H9 (cell line): ENCODE results near the gene CEP152. TPM values are rescaled to one million over a fixed set of nuclear protein-coding genes. Genes with fewer than 3 reads are reported as not detected.

Source experiments
- DNase-seq: peaks from one replicate; pipeline ENCODE4 v3.0.0-alpha.2; 2017
- H2AFZ ChIP-seq: one replicate; pipeline ENCODE4 v1.6.1; 2013; ENCODE audit warnings: mild to moderate bottlenecking, low read length, control low read depth, moderate library complexity
- H2AK5ac ChIP-seq: 2 replicates; pipeline ENCODE4 v1.6.1; 2013; ENCODE audit warnings: low read length, control low read depth, mixed read lengths; ENCODE audit not compliant: insufficient read length
- H2BK120ac ChIP-seq: one replicate; pipeline ENCODE4 v1.6.1; 2013; ENCODE audit warnings: low read depth, mild to moderate bottlenecking, low read length, control low read depth, inconsistent platforms; ENCODE audit not compliant: poor library complexity, severe bottlenecking
- H2BK12ac ChIP-seq: 2 replicates; pipeline ENCODE4 v1.6.1; 2013; ENCODE audit warnings: low read length, control low read depth, mixed read lengths, low read depth; ENCODE audit not compliant: insufficient read length
- H2BK15ac ChIP-seq: 2 replicates; pipeline ENCODE4 v1.6.1; 2013; ENCODE audit warnings: low read depth, low read length, control low read depth
- H2BK20ac ChIP-seq: one replicate; pipeline ENCODE4 v1.6.1; 2013; ENCODE audit warnings: low read depth, mild to moderate bottlenecking, low read length, control low read depth, inconsistent platforms; ENCODE audit not compliant: poor library complexity, severe bottlenecking
- H2BK5ac ChIP-seq: 2 replicates; pipeline ENCODE4 v1.6.1; 2013; ENCODE audit warnings: low read length, control low read depth, mixed read lengths; ENCODE audit not compliant: insufficient read length
- H3K14ac ChIP-seq: 2 replicates; pipeline ENCODE4 v1.6.1; 2013; ENCODE audit warnings: low read length, control low read depth; ENCODE audit not compliant: insufficient read depth
- H3K18ac ChIP-seq: 2 replicates; pipeline ENCODE4 v1.6.1; 2013; ENCODE audit warnings: low read depth, mild to moderate bottlenecking, mixed read lengths, low read length, control low read depth; ENCODE audit not compliant: insufficient read length
- H3K23ac ChIP-seq: 2 replicates; pipeline ENCODE4 v1.6.1; 2013; ENCODE audit warnings: low read length, control low read depth, mixed read lengths, low read depth; ENCODE audit not compliant: insufficient read length
- H3K23me2 ChIP-seq: 2 replicates; pipeline ENCODE4 v1.6.1; 2013; ENCODE audit warnings: low read depth, mild to moderate bottlenecking, mixed read lengths, low read length, control low read depth; ENCODE audit not compliant: insufficient read length, poor library complexity, severe bottlenecking
- H3K27ac ChIP-seq: 2 replicates; pipeline ENCODE4 v1.5.1; 2013; ENCODE audit warnings: low read length, control low read depth, mixed read lengths, low read depth; ENCODE audit not compliant: insufficient read length
- H3K27me3 ChIP-seq: 2 replicates; pipeline ENCODE4 v1.6.1; 2013; ENCODE audit warnings: low read length, control low read depth, inconsistent platforms; ENCODE audit not compliant: insufficient read depth
- H3K4ac ChIP-seq: 2 replicates; pipeline ENCODE4 v1.6.1; 2013; ENCODE audit warnings: low read depth, mild to moderate bottlenecking, control low read depth, inconsistent platforms, low read length, moderate library complexity
- H3K4me1 ChIP-seq: 2 replicates; pipeline ENCODE4 v1.6.1; 2013; ENCODE audit warnings: low read length, control low read depth, inconsistent platforms; ENCODE audit not compliant: insufficient read depth
- H3K4me2 ChIP-seq: 2 replicates; pipeline ENCODE4 v1.6.1; 2013; ENCODE audit warnings: low read length, control low read depth, mixed read lengths; ENCODE audit not compliant: insufficient read length, insufficient read depth
- H3K56ac ChIP-seq: 2 replicates; pipeline ENCODE4 v1.6.1; 2013; ENCODE audit warnings: low read depth, mild to moderate bottlenecking, mixed read lengths, low read length, control low read depth; ENCODE audit not compliant: insufficient read length
- H3K79me1 ChIP-seq: 2 replicates; pipeline ENCODE4 v1.6.1; 2013; ENCODE audit warnings: low read depth, mild to moderate bottlenecking, moderate library complexity, low read length, control low read depth, inconsistent platforms; ENCODE audit not compliant: insufficient read depth, poor library complexity, severe bottlenecking
- H3K79me2 ChIP-seq: 2 replicates; pipeline ENCODE4 v1.6.1; 2013; ENCODE audit warnings: low read length, control low read depth, inconsistent platforms; ENCODE audit not compliant: insufficient read depth
- H3K9ac ChIP-seq: 2 replicates; pipeline ENCODE4 v1.6.1; 2013; ENCODE audit warnings: low read length, control low read depth, mixed read lengths; ENCODE audit not compliant: insufficient read length; ENCODE audit errors: extremely low read depth
- H3K9me3 ChIP-seq: one replicate; pipeline ENCODE4 v1.6.1; 2013; ENCODE audit warnings: low read depth, low read length, inconsistent platforms; ENCODE audit not compliant: control insufficient read depth
- H3T11ph ChIP-seq: one replicate; pipeline ENCODE4 v1.6.1; 2013; ENCODE audit warnings: mild to moderate bottlenecking, low read length, control low read depth, inconsistent platforms
- H4K20me1 ChIP-seq: one replicate; pipeline ENCODE4 v1.6.1; 2013; ENCODE audit not compliant: control insufficient read depth, insufficient read length, insufficient read depth
- H4K5ac ChIP-seq: 2 replicates; pipeline ENCODE4 v1.6.1; 2013; ENCODE audit warnings: low read depth, mild to moderate bottlenecking, mixed read lengths, low read length, control low read depth; ENCODE audit not compliant: insufficient read length
- H4K8ac ChIP-seq: replicated peaks from 2 replicates; pipeline ENCODE4 v1.6.1; 2013; ENCODE audit warnings: low read length, control low read depth, mixed read lengths, low read depth; ENCODE audit not compliant: insufficient read length
- H4K91ac ChIP-seq: 2 replicates; pipeline ENCODE4 v1.6.1; 2013; ENCODE audit warnings: low read depth, mild to moderate bottlenecking, moderate library complexity, mixed read lengths, low read length, control low read depth; ENCODE audit not compliant: insufficient read length
- H3K27ac Mint-ChIP-seq, 3 experiments: 2 replicates in 2 of 3; 3 replicates in 1 of 3; pipeline ENCODE4 v1.8.0; 2020 to 2021; ENCODE audit warnings: mixed read lengths in 3 of 3, mild to moderate bottlenecking in 1 of 3, moderate library complexity in 1 of 3
- H3K27me3 Mint-ChIP-seq: 2 replicates; pipeline ENCODE4 v1.8.0; 2021; ENCODE audit warnings: low read depth, mild to moderate bottlenecking, moderate library complexity, mixed read lengths
- H3K36me3 Mint-ChIP-seq, 3 experiments: 2 replicates in 2 of 3; 3 replicates in 1 of 3; pipeline ENCODE4 v1.8.0; 2020 to 2021; ENCODE audit warnings: low read depth in 3 of 3, mixed read lengths in 3 of 3; ENCODE audit not compliant: insufficient read depth in 1 of 3
- H3K4me1 Mint-ChIP-seq, 2 experiments: 2 replicates each; pipeline ENCODE4 v1.8.0; 2020; ENCODE audit warnings: mixed read lengths in 2 of 2
- H3K4me3 Mint-ChIP-seq, 2 experiments: 2 replicates in 1 of 2; 3 replicates in 1 of 2; pipeline ENCODE4 v1.8.0; 2020 to 2021; ENCODE audit warnings: mild to moderate bottlenecking in 2 of 2, mixed read lengths in 2 of 2, moderate library complexity in 1 of 2
- H3K9me3 Mint-ChIP-seq, 2 experiments: 2 replicates in 1 of 2; 3 replicates in 1 of 2; pipeline ENCODE4 v1.8.0; 2020; ENCODE audit warnings: mild to moderate bottlenecking in 2 of 2, mixed read lengths in 2 of 2, moderate library complexity in 1 of 2
- WGBS: extraction: QIAGEN DNeasy Blood & Tissue Kit; methylation state at CpG from one replicate; pipeline ENCODE4 v1.1.7; 2013; ENCODE audit warnings: missing lambda C conversion rate, low lambda C conversion rate, mixed read lengths; ENCODE audit not compliant: insufficient read length; ENCODE audit errors: extremely low coverage; 5-methylcytosine and 5-hydroxymethylcytosine counted together
- total RNA-seq: library from RNA; stranded (reverse); gene quantifications from 2 replicates; pipeline ENCODE4 v1.2.1, GENCODE V29; 2021
- TF ChIP-seq, protein P1 (sequence below): fragments of 200-600 bp; sonication (generic); conservative IDR thresholded peaks from 3 replicates; pipeline ENCODE4 v1.8.0; 2021; ENCODE audit warnings: antibody characterized with exemption, mild to moderate bottlenecking

CEP152 gene
- total RNA-seq, 1 experiment from 2014 or later = 10.9 TPM

DNA sequence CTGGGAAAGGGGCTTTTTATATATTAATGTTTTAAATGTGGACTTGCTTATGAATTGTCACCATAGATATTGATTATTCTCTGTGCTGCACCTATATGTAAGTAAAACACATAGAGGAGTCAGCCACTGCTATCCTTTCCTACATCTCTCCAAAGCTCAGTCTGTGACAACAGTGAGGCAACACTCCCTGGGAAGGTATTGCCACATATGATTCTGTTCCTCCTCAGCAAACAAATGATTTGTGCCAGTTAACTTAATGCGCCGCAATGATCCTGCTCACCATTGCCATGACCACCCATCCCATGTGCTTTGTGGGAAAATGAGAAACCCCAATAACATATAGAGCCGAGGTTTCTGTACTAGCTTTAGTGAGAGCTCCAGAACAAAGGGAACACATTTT is 90.2 kb downstream of the CEP152 start:
- no peak overlapping the region for H3K18ac ChIP-seq
- no peak overlapping the region for H4K5ac ChIP-seq
- WGBS = no CpG with 5 or more reads among the region's 3 CpGs
- peaks cover 5 to 14% (median 11%) of the 10 kb centered on the region in 3 experiments; a peak in 6 of 7 replicates for H3K36me3 Mint-ChIP-seq
- H3K23ac ChIP-seq = no peak overlapping the region
- no peaks in the 10 kb centered on the region for H3K4me1 ChIP-seq
- no peaks in the 10 kb centered on the region for H3K23me2 ChIP-seq
- H2BK20ac ChIP-seq = no peak overlapping the region
- H3K4ac ChIP-seq = no peak overlapping the region
- H3K27me3 ChIP-seq = no peaks in the 10 kb centered on the region
- no peaks in the 10 kb centered on the region for H3K4me1 Mint-ChIP-seq
- H2AK5ac ChIP-seq = no peak overlapping the region
- H3K56ac ChIP-seq = no peak overlapping the region
- no peak overlapping the region for H3K14ac ChIP-seq
- H3K79me1 ChIP-seq = no peaks in the 10 kb centered on the region
- H3K4me3 Mint-ChIP-seq = no peak overlapping the region
- no peak overlapping the region for H2BK15ac ChIP-seq
- TF ChIP-seq, protein P1, sequence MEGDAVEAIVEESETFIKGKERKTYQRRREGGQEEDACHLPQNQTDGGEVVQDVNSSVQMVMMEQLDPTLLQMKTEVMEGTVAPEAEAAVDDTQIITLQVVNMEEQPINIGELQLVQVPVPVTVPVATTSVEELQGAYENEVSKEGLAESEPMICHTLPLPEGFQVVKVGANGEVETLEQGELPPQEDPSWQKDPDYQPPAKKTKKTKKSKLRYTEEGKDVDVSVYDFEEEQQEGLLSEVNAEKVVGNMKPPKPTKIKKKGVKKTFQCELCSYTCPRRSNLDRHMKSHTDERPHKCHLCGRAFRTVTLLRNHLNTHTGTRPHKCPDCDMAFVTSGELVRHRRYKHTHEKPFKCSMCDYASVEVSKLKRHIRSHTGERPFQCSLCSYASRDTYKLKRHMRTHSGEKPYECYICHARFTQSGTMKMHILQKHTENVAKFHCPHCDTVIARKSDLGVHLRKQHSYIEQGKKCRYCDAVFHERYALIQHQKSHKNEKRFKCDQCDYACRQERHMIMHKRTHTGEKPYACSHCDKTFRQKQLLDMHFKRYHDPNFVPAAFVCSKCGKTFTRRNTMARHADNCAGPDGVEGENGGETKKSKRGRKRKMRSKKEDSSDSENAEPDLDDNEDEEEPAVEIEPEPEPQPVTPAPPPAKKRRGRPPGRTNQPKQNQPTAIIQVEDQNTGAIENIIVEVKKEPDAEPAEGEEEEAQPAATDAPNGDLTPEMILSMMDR = no peak
- no peak for DNase-seq
- no peaks in the 10 kb centered on the region for H3K9me3 ChIP-seq
- no peaks in the 10 kb centered on the region for H3K27me3 Mint-ChIP-seq
- no peak overlapping the region for H4K8ac ChIP-seq
- no peak overlapping the region for H3K4me2 ChIP-seq
- no peak overlapping the region for H3T11ph ChIP-seq
- H4K91ac ChIP-seq = no peak overlapping the region
- no peak overlapping the region for H3K9ac ChIP-seq
- H2BK12ac ChIP-seq = no peak overlapping the region
- no peak overlapping the region for H3K27ac ChIP-seq
- H4K20me1 ChIP-seq = no peaks in the 10 kb centered on the region
- no peak overlapping the region for H2AFZ ChIP-seq
- no peak overlapping the region for H2BK120ac ChIP-seq
- H3K9me3 Mint-ChIP-seq = peaks cover 2 to 7% of the 10 kb centered on the region in 2 experiments; a peak in 3 of 5 replicates
- H3K27ac Mint-ChIP-seq = no peak overlapping the region
- no peak overlapping the region for H2BK5ac ChIP-seq
- no peaks in the 10 kb centered on the region for H3K79me2 ChIP-seq
